ENCODE measurements around the gene WNT3A.

GRCh38 chr1:228075801-228076271 is 69.0 kb downstream of the WNT3A start:
- TF ChIP-seq POLR2AphosphoS5 (IDR thresholded peaks at IDR 0.05; ENCODE audit: low read depth, low read length) = no peak
- no peak for TF ChIP-seq POLR2A (IDR thresholded peaks at IDR 0.05; ENCODE audit: low read depth, low read length)
- no peak for TF ChIP-seq TAF1 (IDR thresholded peaks at IDR 0.05; ENCODE audit: low read depth, low read length)
- TF ChIP-seq POU2F2 (IDR thresholded peaks at IDR 0.05; ENCODE audit: low read depth, low read length) = no peak
- TF ChIP-seq PAX5 (IDR thresholded peaks at IDR 0.05; ENCODE audit: insufficient read depth, low read length, severe bottlenecking) = no peak
- TF ChIP-seq SPI1 (IDR thresholded peaks at IDR 0.05; ENCODE audit: low read depth, low read length) = no peak

Measured in GM12891 (cell line).